IMR-90 (cell line): Measurements from ENCODE around the gene LECT2.

ENCODE experiments used
- BHLHE40 ChIP-seq: fragments of 150-350 bp; IDR thresholded peaks from 2 replicates; pipeline ENCODE4 v1.6.1; 2016; ENCODE audit warnings: mild to moderate bottlenecking, low read depth, low read length
- CHD1 ChIP-seq: IDR thresholded peaks from 2 replicates; pipeline ENCODE4 v1.6.1; 2012; ENCODE audit warnings: low read depth, low read length, improper control_type of control experiment
- ELK1 ChIP-seq: fragments of 150-350 bp; IDR thresholded peaks from 2 replicates; pipeline ENCODE4 v1.6.1; 2016; ENCODE audit warnings: low read depth, mild to moderate bottlenecking, low read length, moderate library complexity, borderline replicate concordance
- FOS ChIP-seq: fragments of 150-350 bp; IDR thresholded peaks from 2 replicates; pipeline ENCODE4 v1.6.1; 2016; ENCODE audit warnings: low read depth, low read length
- MAFK ChIP-seq: IDR thresholded peaks from 2 replicates; pipeline ENCODE4 v1.6.1; 2012; ENCODE audit warnings: low read depth, low read length, improper control_type of control experiment
- MAZ ChIP-seq: IDR thresholded peaks from 2 replicates; pipeline ENCODE4 v1.6.1; 2012; ENCODE audit warnings: low read depth, mild to moderate bottlenecking, low read length, improper control_type of control experiment, moderate library complexity, borderline replicate concordance
- MXI1 ChIP-seq: IDR thresholded peaks from 2 replicates; pipeline ENCODE4 v1.6.1; 2012; ENCODE audit warnings: low read depth, mild to moderate bottlenecking, low read length, moderate library complexity, borderline replicate concordance
- POLR2A ChIP-seq: IDR thresholded peaks from 2 replicates; pipeline ENCODE4 v1.6.1; 2012; ENCODE audit warnings: mild to moderate bottlenecking, low read depth, low read length
- RAD21 ChIP-seq: IDR thresholded peaks from 2 replicates; pipeline ENCODE4 v1.6.1; 2012; ENCODE audit warnings: low read length, improper control_type of control experiment
- RFX5 ChIP-seq: IDR thresholded peaks from 2 replicates; pipeline ENCODE4 v1.8.0; 2012; ENCODE audit warnings: low read depth, mild to moderate bottlenecking, low read length, moderate library complexity
- SMC3 ChIP-seq: fragments of 150-350 bp; IDR thresholded peaks from 2 replicates; pipeline ENCODE4 v1.6.1; 2016; ENCODE audit warnings: low read depth, mild to moderate bottlenecking, antibody characterized with exemption, low read length, moderate library complexity
- USF2 ChIP-seq: fragments of 150-350 bp; IDR thresholded peaks from 2 replicates; pipeline ENCODE4 v1.6.1; 2017; ENCODE audit warnings: mild to moderate bottlenecking, antibody characterized with exemption, low read length, low read depth
- TF ChIP-seq, protein P1 (sequence below): conservative IDR thresholded peaks from 2 replicates; pipeline ENCODE4 v1.5.1; 2012; ENCODE audit warnings: mild to moderate bottlenecking, low read depth, low read length, improper control_type of control experiment

- TF ChIP-seq, protein P1, sequence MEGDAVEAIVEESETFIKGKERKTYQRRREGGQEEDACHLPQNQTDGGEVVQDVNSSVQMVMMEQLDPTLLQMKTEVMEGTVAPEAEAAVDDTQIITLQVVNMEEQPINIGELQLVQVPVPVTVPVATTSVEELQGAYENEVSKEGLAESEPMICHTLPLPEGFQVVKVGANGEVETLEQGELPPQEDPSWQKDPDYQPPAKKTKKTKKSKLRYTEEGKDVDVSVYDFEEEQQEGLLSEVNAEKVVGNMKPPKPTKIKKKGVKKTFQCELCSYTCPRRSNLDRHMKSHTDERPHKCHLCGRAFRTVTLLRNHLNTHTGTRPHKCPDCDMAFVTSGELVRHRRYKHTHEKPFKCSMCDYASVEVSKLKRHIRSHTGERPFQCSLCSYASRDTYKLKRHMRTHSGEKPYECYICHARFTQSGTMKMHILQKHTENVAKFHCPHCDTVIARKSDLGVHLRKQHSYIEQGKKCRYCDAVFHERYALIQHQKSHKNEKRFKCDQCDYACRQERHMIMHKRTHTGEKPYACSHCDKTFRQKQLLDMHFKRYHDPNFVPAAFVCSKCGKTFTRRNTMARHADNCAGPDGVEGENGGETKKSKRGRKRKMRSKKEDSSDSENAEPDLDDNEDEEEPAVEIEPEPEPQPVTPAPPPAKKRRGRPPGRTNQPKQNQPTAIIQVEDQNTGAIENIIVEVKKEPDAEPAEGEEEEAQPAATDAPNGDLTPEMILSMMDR = no peak
- TF ChIP-seq BHLHE40 (no peak), MAZ (no peak), FOS (no peak), POLR2A (no peak), ELK1 (no peak), MAFK (no peak), SMC3 (no peak), RAD21 (no peak), USF2 (no peak), RFX5 (no peak), MXI1 (no peak), CHD1 (no peak)
Measured at GRCh38 chr5:135916638-135917263, 38.0 kb downstream of the LECT2 start.
